Measurements from ENCODE around the gene SLC8A1.

SLC8A1 gene

DNA sequence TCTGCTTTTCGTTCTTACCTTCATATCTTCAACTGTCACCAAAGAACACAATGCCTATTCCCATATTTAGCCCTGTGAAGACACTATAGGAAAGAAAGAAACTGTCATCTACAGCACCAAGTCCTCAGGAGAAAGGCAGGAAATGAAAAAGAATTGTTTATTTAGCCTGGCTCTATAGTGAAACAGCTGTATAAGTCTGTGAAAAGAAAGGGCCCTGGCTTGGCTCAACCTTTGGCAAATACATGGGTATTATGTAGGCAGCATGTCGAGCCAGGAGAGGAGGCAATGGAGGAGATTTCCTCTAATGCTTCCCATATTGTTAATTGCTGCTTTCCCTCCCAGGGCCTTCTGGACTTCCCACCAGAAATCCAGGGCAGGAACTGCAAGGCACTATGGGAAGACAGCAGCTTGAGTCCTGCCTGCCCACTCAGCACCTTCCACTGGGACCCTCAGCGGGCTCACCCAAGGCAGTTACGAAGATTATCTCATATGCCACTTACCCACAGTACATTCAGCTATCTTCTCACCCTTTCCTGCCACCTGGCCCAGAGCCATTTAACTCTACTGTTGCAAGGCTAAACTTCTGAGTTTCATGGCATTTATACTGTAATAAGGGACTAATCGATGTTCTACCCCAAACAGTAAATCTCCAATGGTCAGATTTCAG is 30.1 kb downstream of the SLC8A1 start:
- DNase-seq (ENCODE audit: low read depth in 2 of 2): no peak

DNA sequence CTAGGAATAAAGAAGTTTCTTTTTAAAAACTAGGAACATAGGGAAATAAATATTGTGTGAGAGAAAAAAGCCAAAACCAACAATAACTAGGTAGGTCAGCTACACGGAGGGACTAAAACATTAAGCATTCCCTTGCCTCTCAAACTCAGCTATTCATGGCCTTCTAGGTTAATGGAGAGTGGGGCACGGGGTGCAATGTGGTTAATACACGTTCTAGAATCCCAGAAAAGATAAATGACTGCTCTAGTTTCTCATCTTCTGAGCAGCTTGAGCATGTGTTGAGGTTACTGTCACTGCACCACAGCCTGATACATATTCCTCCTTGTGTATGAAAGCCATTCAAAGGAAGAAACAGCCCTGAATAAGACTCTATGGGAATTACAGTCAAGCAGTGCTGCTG is 31.4 kb downstream of the SLC8A1 start:
- DNase-seq (ENCODE audit: low read depth in 2 of 2): no peak

DNA sequence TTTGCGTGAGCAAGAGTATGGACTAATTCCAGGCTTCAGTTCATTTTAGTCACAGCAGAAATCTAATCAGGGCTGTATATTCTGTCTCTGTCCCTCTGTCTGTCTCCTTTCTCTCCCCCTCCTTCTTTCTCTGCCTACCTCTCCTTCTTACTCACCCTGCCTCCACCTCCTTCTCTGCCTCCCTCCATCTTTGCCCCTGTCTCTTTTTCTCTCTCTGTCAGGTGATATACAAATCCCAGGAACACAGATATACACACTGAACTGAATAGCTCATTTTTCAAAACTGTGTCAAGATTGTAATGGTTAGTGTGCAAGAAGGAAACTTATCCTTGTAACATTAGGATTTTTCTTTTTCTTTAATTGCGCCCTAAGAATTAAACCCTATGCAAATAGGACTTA is 32.5 kb downstream of the SLC8A1 start:
- no peak for DNase-seq (ENCODE audit: low read depth in 2 of 2)

DNA sequence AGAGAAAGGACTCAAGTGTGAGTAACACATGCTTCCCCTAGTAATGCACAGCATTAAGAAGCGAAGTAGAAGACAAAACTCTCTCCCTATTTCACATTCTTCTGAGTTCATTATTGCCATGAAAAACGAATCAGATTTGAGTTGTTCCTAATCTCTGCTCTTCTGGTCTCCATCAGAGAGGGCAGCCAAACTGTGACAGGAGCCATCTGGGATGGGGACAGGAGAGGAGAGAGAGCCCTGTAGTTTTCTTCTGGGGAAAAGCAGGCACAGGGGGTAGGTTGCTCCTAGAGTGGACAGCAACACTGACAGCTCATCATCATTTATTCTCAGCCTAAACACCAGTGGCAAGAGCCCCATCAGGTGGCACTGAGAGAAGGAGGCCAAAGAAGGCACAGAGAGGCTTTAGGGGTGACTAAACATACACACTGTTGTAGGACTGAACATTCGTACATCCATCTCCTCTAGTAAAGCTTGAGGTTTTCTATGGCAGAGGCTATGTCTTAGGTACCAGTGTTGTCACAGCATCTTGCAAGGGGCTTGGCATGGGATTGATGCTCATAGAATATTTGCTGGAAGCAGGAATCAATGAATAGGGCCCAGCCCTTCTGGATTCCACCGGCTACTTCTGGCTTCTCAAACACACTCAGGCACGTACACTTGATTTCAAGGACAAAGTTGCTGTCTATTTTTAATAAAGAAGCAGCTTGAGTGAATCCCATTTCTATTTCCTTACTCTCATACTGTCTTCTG is 33.1 kb downstream of the SLC8A1 start:
- no peak for DNase-seq (ENCODE audit: low read depth in 2 of 2)

DNA sequence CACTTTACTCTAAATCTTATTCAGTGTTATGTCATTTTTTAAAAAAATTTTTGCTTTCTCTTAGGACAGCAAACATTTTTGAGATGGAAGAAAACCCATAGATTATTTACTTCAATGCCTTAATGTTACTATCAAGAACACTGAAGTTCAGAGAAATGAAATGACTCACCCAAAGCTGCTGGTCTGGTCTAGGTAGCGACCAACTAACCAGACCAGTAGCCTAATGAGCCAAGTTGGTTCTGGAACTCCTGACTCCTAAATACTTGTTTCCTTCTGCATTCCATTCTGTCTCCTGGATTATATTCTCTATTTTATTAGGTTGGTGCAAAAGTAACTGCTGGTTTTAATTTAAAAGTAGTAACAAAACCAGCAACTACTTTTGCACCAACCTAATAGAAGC is 35.4 kb downstream of the SLC8A1 start:
- no peak for DNase-seq (ENCODE audit: low read depth in 2 of 2)

DNA sequence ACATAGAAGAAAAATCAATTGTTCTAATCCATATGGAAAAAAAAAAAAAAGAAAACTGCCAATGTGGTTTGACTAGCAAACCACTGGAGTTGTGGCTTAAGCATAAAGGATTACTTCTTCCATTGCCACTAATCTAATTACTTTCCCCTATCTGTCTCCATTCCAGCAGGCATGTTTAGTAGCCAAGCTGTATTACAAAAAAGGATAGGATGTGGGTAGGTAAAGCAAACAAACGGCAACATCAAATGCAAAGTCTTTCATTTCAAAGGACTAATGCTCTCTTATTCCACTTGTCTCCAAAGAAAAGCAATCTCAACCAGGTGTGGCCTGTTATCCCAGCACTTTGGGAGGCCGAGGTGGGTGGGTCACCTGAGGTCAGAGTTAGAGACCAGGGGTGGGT is 36.5 kb downstream of the SLC8A1 start:
- no peak for DNase-seq (ENCODE audit: low read depth in 2 of 2)

DNA sequence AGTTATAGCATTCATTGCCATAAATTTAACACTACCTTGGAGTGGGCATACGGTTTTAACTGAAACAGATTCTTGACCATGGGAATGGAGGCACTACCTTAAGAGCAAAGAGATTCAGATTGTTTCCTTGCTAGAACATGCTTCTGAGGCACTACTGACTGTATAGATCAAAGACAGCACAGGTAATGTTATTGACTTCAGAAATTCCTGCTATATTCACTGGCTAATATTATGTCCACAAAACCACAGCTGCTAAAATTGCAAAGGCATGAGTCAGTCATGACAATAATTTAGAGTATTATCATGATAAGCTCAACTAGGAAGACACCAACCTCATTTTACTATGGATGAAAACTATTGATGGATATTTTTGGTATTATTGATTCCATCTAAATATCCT is 39.4 kb downstream of the SLC8A1 start:
- DNase-seq (ENCODE audit: low read depth in 2 of 2): no peak

DNA sequence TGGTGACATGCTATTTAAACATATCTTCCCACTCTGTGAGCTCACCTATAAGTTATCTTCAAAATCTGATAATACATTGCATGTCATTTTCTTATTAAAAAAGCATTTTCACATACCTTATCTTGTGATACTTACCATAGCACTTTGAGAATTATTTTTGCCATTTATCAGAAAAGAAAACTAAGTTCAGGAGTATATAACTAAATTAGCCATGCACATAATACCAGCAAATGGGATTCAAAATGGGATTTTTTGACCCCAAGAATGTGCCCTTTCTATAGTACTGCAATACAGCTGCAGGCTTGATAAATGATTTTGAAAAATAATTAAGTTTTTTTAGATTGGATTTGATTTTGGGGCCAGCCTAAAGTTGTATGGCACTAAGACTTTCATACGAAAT is 41.2 kb downstream of the SLC8A1 start:
- no peak for DNase-seq (ENCODE audit: low read depth in 2 of 2)

DNA sequence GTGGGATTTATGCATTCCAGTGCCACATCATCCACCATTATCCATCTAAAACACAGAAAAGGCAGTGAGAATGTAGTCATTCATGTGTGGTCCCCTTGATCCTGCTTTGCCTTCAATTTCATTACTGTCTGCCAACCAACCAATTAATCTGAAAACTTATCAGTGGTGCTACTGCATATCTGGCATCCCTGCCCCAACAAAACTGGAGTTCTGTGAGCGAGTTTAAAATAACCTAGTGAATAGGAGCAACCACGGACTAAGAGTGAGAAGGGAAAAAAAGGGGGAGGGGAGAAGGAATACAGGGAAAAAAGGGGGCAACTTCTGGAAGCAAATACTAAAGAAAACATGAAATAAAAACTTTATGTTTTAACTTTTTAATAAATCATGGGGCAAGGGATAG is 42.2 kb downstream of the SLC8A1 start:
- no peak for DNase-seq (ENCODE audit: low read depth in 2 of 2)

DNA sequence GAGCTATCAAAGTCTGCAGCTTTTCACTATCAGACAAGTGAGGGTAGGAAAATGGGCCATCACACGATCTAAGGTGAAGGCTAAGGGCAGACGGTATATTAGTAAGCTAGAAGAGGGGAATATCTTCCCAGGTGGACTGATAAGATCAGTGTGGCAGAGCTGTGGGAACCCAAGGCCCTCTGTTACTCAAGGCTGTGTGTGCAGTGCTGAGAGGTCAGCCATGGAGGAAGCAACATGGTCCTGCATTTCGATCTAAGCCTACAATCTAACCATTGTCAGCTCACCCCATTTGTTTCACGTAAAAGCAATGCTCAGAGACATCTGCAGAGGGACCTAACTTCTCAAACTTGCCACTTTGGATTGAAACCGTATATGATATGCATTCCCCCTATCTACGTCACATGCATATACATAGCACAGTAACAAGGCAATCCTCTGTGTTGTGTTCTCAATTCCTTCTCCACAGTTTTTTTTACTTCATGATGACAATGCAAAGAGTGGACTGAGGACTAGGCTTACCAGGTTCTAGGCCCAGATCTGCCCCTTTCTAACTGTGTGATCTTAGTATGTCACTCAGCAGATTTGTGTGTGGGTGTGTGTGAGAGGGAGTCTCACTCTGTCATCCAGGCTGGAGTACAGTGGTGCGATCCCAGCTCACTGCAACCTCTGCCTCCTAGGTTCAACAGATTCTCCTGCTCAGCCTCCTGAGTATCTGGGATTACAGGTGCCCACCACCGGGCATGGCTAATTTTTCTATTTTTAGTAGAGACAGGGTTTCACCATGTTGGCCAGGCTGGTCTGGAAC is 45.2 kb downstream of the SLC8A1 start:
- DNase-seq (ENCODE audit: low read depth in 2 of 2): no peak

DNA sequence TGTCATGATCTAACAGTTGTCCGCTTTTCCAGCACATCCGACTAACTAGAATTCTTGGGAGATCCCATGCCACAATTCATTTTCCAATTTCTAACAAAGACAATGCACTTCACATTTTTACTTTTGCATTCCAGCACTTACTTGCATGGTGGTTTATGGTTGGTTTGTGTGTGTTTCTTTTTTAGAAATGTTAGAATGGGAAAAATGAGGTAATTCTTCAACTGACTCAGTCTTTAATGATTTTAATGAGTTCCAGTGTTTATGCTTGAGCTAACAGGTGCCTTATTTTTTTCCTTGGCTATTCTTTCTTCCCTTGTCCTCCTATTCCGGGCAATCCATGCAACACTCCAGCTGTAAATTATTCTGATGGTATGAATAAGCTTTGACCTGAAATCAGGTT is 46.4 kb downstream of the SLC8A1 start:
- DNase-seq (ENCODE audit: low read depth in 2 of 2): no peak

DNA sequence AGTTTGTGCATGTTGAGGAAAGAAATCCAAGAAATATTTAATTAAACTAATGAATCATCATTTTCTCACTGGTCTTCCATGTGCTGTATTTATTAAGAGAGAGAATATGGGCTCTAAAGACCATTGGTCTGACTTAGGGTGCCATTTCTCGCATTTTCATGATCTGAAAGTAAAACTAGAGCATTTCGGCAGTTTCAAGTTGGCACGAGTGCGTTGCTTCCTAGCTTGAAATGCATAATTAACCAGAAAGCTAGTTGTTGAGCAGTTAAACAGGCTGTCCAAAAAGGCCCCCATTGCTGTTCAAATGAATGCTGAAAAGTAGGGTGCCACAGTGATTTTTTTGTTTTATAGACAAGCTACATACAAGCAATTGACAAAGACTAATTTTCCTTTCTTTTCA is 47.4 kb downstream of the SLC8A1 start:
- no peak for DNase-seq (ENCODE audit: low read depth in 2 of 2)

DNA sequence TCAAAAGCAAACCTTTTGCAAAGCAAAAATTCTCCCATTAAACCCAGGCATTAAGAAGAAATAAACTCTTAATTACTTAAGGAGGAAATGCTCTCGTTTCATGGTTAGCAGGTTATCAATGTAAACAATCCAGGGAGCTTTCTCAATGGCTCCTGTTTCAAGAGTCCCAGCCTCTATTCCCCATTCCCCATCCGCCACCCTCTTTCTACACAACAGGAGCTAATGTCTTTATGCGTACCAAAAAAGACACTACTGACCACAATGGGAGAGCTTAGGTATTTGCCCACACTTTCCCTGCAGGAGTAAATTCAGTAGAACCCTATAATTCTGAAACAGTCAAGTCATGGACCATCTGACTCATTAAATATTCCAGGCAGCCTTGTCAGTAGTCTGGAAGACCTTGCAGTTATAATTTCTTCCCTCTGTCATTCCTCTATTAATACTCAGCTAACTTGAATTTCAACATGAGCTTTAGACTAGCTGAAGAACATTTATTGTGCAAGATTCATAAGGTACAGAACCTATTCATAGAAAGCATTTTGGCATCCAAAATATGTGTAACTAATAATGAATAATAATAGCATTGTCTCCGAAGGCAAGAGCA is 48.6 kb downstream of the SLC8A1 start:
- no peak for DNase-seq (ENCODE audit: low read depth in 2 of 2)

DNA sequence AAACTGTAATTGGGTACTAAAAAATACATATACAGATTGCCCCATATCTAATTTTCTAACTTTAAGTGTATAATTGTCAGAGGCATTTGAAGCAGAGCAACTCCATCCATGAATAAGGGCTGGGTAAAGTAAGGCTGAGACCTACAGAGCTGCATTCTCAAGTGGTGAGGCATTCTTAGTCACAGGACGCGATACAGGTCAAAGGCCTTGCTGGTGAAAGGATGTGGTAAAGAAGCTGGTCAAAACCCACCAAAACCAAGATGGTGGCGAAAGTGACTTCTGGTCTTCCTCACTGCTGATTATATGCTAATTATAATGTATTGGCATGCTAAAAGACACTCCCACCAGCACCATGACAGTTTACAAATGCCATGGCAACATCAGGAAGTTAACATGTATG is 50.0 kb downstream of the SLC8A1 start:
- DNase-seq (ENCODE audit: low read depth in 2 of 2): no peak

DNA sequence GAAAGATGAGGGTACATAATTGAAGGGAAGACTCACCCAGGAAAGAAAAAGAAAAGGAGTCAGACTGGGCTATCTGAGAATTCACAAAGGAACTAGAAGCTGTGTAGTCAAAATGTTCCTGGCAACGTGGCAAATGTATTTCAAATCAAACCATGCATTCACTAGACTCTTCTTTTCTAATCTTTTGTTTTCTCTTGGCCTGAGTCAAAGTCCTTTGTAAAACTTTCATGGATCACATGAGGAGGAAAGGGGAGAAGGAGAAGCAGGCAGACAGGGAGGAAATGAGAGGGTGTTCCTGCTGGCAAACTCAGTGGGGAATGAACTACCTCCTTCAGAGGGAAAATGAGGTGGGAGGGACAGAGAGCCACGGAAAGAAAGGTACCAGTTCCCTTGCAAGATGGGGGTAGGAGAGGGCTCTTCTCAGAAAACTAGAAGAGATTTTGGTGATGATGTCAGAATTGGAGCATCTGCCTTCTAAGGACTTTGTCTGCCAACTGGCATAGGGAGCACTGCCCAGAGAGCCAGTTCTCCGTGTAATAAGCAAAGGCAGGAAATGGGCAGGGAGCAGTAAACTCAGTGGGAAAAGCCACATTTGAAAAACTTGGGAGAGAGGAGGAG is 51.4 kb downstream of the SLC8A1 start:
- DNase-seq (ENCODE audit: low read depth in 2 of 2): no peak

DNA sequence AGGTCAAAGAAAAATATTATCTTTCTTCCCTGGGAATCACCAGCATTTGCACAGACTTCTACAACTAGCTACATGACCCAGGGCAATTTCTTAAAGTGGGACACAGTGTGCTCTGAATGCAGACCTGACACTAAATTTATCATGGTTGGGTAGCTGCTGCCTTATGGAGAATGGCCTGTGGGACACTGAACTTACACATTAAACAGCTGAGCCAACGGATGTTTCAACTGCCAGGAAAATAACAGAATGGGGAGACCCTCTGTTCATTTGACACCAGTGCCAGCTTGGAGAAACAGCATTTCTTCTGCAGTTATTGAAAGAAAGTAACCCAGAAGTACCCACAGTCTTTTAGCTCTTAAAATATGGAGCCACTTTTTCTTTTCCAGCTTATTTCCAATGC is 54.1 kb downstream of the SLC8A1 start:
- DNase-seq (ENCODE audit: low read depth in 2 of 2): no peak

DNA sequence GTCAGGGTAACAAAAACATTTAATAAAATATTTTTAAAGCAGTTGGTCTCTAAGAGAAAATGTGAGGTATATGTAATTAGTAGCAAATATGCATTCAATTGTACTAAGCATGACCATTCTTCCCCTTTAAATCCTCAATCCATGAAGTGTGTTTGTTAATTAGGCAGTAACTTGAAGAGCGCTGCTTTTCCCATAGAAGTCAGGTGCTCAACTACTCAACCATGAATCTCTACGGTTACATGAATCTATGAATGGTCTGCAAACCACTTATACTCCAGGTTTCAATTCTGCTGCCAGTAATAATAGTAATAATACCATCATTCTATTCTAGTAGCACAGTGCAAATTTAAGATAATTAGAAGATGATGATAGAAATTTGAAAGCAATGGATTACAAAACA is 55.8 kb downstream of the SLC8A1 start:
- DNase-seq (ENCODE audit: low read depth in 2 of 2): no peak

DNA sequence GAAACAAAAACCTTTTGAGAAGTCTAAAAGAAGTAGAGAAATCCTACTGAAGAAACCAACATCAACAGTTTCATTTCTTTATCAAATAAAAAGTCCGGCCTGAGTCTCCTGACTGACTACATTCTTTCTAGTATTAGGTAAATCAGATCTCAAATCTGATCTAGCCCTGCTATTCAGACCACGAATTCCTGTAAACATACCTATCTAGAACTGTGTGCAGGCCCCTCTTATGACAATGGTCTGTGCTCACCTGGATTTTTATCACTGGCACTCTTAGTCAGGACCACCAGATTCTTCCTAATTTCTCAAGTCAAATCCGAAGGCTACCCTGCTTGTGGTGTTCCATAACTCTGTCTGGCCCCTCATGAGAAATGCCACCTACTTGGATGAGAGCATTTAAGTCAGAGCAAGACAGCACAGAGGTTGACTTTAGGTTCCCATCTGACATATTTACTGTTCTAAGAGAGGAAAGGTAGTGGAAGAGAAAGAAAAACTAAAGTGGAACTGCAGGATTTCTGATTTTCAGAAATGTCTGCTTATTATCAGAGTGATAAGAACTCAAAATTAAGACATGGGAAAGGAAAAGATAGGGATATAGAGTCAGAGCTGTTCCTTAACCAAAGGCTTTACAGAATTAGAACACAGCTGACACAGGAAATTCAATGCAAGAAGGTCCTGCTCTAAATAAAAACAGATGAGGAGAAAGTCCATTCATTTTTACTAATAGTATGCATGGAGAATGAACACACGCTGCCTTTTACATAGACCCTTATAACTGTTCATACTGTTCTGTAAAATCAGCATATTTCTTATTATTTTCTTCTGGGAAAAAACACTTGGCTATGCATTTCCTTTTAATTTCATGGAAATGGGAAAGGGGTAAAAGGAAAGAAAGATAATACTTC is 56.5 kb downstream of the SLC8A1 start:
- no peak for DNase-seq (ENCODE audit: low read depth in 2 of 2)

DNA sequence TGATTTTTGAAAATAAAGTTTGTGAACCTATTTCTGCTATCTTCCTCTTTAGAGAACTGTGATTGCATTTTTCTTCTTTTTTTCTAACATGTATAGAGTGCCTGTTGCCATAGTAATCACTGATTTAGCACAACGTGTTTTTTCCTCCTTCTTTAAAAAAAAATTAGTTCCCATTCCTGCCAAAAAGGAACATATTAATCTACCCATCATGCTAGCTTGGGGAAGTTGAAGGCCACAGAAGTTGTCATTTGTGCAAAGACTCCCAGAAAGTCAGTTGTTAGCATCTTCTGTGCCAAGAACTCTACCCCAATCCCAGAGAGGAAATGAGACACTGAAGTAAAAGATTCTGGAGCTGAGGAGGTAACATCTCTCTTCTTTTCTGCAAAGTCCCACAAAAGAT is 57.3 kb downstream of the SLC8A1 start:
- no peak for DNase-seq (ENCODE audit: low read depth in 2 of 2)

DNA sequence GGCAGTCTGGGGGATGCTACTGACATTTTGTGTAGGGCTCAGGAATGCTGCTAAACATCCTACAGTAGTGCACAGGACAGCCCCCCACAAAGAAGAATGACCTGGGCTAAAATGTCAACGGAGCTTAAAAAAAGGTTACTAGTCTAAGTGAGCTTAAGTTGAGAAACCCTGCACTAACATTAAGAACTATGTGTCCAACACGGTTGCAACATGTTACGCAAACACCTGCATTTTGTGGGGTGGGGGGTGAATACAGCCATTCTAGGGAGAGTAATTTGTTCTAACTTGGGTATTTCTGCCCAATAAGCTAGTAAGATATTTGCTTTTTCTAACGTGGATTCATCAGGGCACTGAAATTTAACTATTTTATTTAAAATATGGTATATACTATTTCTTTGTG is 57.9 kb downstream of the SLC8A1 start:
- no peak for DNase-seq (ENCODE audit: low read depth in 2 of 2)

DNA sequence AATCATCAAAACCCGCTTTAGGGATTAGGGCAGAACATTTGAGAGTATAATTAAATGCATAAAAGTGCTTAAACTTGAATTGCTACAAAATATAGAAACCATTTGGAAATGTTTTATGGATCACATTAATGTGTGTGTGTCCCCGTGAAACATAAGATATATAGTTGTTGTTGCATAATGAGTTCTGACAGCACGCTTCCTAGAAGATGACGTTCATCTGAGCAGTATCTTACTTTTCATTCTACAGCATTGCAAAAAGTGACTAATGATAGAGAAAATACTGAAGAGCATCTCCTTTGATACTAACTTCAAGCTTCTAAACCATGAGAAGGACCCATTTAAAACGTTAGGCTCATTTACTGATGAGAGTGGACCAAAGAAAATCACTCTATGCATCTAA is 63.7 kb downstream of the SLC8A1 start:
- no peak for DNase-seq (ENCODE audit: low read depth in 2 of 2)
